AG04449 (cell line): ENCODE measurements around the gene TMEM271.

Source experiments
- CTCF ChIA-PET: fragments of 350-600 bp; formaldehyde crosslinking; extraction: SDS; loops from one replicate; lab custom pipeline; 2021; ENCODE audit warnings: antibody characterized with exemption; lab: Yijun Ruan, JAX
- POLR2A ChIA-PET: fragments of 400-600, 350-600 bp; formaldehyde crosslinking; extraction: SDS; loops from one replicate; lab custom pipeline; 2020; ENCODE audit warnings: antibody characterized with exemption, inconsistent platforms; lab: Yijun Ruan, JAX
- DNase-seq: peaks from one replicate; pipeline ENCODE4 v3.0.0-alpha.2; 2010; ENCODE audit warnings: low read depth, low spot score
- H3K4me3 ChIP-seq: 2 replicates; pipeline ENCODE4 v1.5.1; 2011; ENCODE audit warnings: low read depth, mild to moderate bottlenecking, control low read depth, low read length
- TF ChIP-seq, protein P1 (sequence below): IDR thresholded peaks from one replicate; pipeline ENCODE4 v1.5.1; 2011; ENCODE audit warnings: mild to moderate bottlenecking, moderate library complexity, low read length, control low read depth, inconsistent platforms; ENCODE audit not compliant: insufficient read depth; ENCODE audit errors: missing control alignments

Gene TMEM271

DNA sequence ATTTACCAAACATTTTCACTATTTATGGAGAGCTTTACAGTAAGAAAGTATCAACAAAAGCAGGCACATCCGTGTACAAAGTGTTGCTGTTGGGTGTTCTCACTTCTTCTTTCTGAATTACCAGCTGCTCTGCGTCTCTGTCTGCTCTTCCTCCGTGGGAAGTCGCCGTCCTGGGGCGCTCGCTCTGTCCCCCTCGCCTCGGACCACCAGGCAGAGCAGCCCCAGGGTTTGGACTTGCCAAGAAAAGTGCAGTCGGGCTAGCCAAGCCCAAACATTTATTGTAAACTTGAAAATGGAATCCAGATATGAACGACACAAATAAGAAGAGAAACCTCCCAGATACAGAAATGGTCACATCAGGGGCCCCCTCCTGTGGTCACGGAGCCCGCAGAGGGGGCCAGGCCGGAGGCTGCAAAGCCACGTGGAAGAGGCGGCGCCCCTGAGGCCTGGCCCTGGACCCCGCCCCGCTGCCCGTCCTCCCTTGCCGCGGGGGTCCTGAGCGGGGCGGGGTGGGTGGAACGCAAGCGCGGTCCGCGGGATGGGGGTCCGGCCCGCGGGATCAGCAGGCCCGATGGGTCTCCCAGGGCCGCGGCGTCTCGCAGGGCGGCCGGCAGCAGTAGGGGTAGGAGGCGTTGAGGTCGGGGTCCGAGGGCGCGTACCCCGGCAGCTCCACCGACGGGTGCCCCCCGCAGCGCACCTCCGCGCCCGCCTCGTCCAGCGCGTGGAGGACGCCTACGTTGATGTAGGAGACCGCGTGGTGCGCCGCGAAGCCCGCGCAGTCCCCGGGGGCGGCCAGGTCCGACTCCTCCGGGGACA lies 1.5 kb downstream of the TMEM271 start:
- no peak for DNase-seq
- TF ChIP-seq, protein P1, sequence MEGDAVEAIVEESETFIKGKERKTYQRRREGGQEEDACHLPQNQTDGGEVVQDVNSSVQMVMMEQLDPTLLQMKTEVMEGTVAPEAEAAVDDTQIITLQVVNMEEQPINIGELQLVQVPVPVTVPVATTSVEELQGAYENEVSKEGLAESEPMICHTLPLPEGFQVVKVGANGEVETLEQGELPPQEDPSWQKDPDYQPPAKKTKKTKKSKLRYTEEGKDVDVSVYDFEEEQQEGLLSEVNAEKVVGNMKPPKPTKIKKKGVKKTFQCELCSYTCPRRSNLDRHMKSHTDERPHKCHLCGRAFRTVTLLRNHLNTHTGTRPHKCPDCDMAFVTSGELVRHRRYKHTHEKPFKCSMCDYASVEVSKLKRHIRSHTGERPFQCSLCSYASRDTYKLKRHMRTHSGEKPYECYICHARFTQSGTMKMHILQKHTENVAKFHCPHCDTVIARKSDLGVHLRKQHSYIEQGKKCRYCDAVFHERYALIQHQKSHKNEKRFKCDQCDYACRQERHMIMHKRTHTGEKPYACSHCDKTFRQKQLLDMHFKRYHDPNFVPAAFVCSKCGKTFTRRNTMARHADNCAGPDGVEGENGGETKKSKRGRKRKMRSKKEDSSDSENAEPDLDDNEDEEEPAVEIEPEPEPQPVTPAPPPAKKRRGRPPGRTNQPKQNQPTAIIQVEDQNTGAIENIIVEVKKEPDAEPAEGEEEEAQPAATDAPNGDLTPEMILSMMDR, result no peak
- ChIA-PET POLR2A (no interaction called here), CTCF (no interaction called here)
- H3K4me3 ChIP-seq, result no peak overlapping the region

DNA sequence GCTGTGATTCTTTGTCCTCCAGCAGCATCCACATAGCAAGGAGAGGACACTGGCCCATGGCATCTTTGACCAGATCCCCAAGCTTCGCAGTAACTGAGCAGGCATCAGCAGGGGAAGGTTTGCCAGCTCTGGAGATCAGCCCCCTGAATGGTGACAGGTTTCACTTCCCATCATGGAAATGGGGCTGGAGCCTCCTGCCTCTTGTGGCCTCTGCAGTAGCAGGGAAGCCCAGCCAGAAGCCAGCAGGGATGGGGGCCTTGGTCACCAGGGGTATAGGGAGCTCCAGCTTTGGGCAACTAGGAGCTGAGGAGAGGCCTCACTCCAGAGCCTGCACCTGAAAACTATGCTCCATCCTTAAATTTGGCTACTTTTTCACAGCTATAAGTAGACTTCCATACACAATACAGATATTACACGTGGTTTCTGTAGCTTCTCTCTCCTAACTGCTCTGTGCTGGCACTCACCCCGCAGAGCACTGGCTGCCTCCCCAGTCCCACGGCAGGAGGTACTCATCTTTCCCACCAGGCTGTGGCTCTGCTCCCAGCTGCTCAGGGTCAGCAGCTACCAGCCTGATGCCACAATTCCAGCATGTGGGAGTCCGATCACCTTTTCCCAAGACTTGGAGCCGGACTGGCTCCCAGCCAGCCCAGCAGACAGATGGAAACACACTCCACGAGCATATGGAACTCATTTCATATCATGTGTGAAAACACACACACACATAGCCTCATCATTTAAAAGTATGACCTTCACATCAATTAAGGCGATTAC lies 2.8 kb downstream of the TMEM271 start:
- CTCF ChIA-PET, result no interaction called here
- no peak overlapping the region for H3K4me3 ChIP-seq
- no peak for DNase-seq
- POLR2A ChIA-PET, result interaction anchor here (0.6 kb wide), 1 partner anchor 24 kb away, joined by 3 read pairs; no protein-coding TSS in a partner anchor
- TF ChIP-seq, protein P1, result no peak

DNA sequence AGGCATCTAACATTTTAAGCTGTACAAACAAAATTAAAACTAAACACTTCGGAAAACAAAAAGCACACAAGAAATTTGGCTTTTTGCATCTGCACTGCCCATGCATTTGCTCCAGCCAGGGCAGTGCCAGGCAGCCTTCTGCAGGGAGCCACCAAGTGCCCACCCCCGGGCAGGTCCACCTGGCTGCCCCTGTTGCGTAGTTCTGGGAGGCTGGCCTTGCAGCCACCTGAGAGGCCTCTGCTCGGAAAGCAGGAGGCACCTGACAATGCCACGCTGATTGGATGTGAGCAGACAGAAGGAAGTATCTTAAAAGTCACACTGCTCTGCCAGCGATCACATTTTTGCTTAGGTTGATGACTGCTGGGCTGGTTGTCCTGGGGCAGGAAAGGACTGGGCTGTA lies 3.5 kb downstream of the TMEM271 start:
- POLR2A ChIA-PET, result no interaction called here
- TF ChIP-seq, protein P1, result no peak

DNA sequence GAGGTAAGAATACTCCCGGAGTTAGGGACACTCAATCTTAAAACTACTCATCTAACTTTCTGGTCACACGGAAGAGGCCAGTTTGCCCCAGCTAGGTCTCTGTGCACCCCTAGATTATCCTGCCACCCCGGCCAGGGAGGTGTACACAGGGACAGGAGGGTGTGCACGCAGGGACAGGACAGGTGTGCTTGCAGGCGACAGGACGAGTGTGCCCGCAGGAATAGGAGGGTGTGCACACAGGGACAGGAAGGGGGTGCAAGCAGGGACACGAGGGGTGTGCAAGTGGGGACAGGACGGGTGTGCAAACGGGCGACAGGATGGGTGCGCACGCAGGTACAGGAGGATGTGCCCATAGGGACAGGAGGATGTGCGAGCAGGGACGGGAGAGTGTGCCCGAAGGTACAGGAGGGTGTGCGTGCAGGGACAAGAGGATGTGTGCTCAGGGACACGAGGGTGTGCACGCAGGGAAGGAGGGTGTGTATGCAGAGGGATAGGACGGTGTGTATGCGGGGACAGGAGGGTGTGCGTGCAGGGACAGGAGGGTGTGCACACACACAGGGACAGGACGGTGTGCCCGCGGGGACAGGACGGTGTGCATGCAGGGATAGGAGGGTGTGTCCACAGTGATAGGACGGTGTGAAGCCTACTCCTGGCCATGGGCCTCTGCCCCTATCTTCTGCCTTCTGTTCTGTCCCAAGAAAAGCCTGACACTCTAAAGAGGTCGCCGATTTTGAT lies 4.1 kb downstream of the TMEM271 start:
- ChIA-PET POLR2A (no interaction called here), CTCF (no interaction called here)
- TF ChIP-seq, protein P1, result no peak
- no peak overlapping the region for H3K4me3 ChIP-seq
- DNase-seq, result no peak

More for the DNA sequence above, 3.5 kb downstream of the TMEM271 start:
- no peak overlapping the region for H3K4me3 ChIP-seq
- CTCF ChIA-PET, result no interaction called here
- no peak for DNase-seq

DNA sequence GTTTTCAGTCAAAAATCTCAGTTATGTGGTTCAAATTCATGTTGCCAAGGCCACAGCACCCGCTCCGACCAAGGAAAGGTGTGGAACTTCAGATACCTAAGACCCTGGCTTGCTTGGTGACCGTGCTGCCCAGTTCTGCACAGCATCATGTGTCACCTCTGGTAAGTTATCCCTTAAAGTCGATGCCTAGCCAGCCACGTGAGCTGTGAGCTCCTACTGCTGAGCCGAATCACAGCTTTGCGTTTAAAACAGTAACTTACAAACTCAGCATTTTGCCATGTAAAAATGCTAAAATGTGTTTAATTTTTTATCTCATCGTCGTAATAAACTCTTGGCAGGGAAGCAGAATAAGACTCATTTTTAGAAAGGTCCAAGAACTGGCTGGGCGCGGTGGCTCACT lies 5.3 kb downstream of the TMEM271 start:
- H3K4me3 ChIP-seq, result no peak overlapping the region
- CTCF ChIA-PET, result no interaction called here
- TF ChIP-seq, protein P1, result no peak
- DNase-seq, result no peak
- POLR2A ChIA-PET, result no interaction called here
